ENCODE data around the gene DHX15. TPM values are rescaled to one million over a fixed set of nuclear protein-coding genes. Genes with fewer than 3 reads are reported as not detected.

DHX15 gene
- total and polyA plus RNA-seq, 2 of the 13 experiments (the other 11 are each of a cell fraction or from before 2014, with no cell fraction given), result 92.9 to 165 TPM

DNA sequence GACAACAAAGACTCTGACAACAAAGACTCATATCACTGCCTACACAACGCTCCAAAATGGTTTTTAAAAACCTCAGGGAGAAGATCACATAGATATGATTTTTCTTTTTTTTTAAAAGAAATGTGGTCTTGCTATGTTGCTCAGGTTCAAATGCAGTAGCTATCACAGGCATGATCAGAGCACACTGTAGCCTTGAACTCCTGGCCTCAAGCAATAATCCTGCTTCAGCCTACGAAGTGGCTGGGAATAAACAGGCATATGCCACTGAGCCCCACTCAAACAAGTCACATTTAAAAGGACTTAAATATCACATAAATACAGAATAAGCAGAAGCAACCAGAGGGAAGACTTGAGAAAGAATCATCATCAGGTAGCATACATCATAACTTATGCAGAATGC, 14.7 kb downstream of the DHX15 start:
- H3K9me3 ChIP-seq (ENCODE audit: low read length), result no peaks in the 10 kb centered on the region
- peaks cover 56% of the 10 kb centered on the region for H3K4me1 ChIP-seq (ENCODE audit: insufficient read depth, low read length)
- H3K27ac ChIP-seq (ENCODE audit: extremely low read length, insufficient read depth, low read length), result no peak overlapping the region
- intact Hi-C loops (cut with micrococcal nuclease; ENCODE audit: unreplicated experiment), result no loop called here
- DNase-seq (ENCODE audit: low spot score) (no peak), FAIRE-seq (no peak), ATAC-seq (peak; percentile 54)
- CTCF ChIA-PET (ENCODE audit: low intra/inter-chr PET ratio, low total read pairs), result no interaction called here
- POLR2A ChIA-PET, result no interaction called here
- peaks cover 76% of the 10 kb centered on the region for H4K20me1 ChIP-seq (ENCODE audit: insufficient read depth, low read length)
- peak; percentile 59 for TF ChIP-seq BCL6 (CRISPR knock-in tag; IDR thresholded peaks at IDR 0.05)
- TF ChIP-seq RARA (CRISPR knock-in tag; IDR thresholded peaks at IDR 0.05), result peak; percentile 44; the same call in 1 of the 2 replicates
- no peak for TF ChIP-seq ZNF292 (CRISPR knock-in tag; IDR thresholded peaks at IDR 0.05; ENCODE audit: borderline replicate concordance, low read depth)
- TF ChIP-seq KMT2B (CRISPR knock-in tag; IDR thresholded peaks at IDR 0.05), result no peak
- H3K27me3 ChIP-seq (ENCODE audit: control insufficient read depth in 1 of 2, insufficient read depth in 2 of 2, low read length in 2 of 2), result no peaks in the 10 kb centered on the region; a peak in 1 of 5 replicates
- H3K36me3 ChIP-seq (replicated peaks in 1 of 2; ENCODE audit: control insufficient read depth in 1 of 2, insufficient read depth in 2 of 2, low read length in 2 of 2), result peaks cover 11 to 45% of the 10 kb centered on the region in 2 experiments
- 66% methylated on average over 2 of the region's 2 CpGs for WGBS (ENCODE audit: low lambda C conversion rate)
- no TSS peak for BruUV-seq (replicated peaks)
- H3K4me2 ChIP-seq (ENCODE audit: low read depth, low read length), result no peak overlapping the region
- in situ Hi-C loops (cut with HindIII; ENCODE audit: extremely low pct_ligation_motif_present, low pct_unique_long_range_greater_than_20kb), result no loop called here
- no peak overlapping the region for H3K4me3 ChIP-seq (replicated peaks in 1 of 3; ENCODE audit: insufficient read depth in 1 of 3, low read depth in 2 of 3, low read length in 3 of 3)
- no peak overlapping the region for H3K9ac ChIP-seq (ENCODE audit: insufficient read depth, low read depth, low read length)
- peaks cover 95% of the 10 kb centered on the region for H3K79me2 ChIP-seq (ENCODE audit: insufficient read depth, low read length)
- no peak overlapping the region for H2AFZ ChIP-seq (ENCODE audit: low read length)

DNA sequence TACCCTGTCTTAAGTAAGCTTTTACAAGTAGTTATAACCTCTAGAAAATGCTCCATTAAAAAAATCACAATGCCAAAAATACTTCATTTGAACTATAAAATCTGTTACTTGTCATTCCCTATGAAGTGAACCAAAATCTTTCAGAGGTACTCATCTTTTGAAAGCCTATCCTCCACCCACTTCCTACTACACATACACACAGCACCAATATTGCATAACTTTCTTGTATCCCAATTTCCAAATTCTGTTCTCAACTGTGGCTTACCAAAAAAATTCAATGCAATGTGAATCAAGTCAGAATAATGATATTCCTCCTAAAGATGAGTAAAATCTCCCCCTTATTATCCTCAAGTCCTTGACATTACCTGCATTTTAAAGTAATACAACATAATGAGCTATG, 15.9 kb downstream of the DHX15 start:
- Histone ChIP-seq H4K20me1 (ENCODE audit: insufficient read depth, low read length) (peaks cover 78% of the 10 kb centered on the region), H2AFZ (ENCODE audit: low read length) (no peak overlapping the region), H3K27ac (ENCODE audit: extremely low read length, insufficient read depth, low read length) (no peak overlapping the region), H3K9me3 (ENCODE audit: low read length) (no peaks in the 10 kb centered on the region), H3K4me1 (ENCODE audit: insufficient read depth, low read length) (peaks cover 56% of the 10 kb centered on the region), H3K4me3 (replicated peaks in 1 of 3; ENCODE audit: insufficient read depth in 1 of 3, low read depth in 2 of 3, low read length in 3 of 3) (no peak overlapping the region), H3K79me2 (ENCODE audit: insufficient read depth, low read length) (peaks cover 95% of the 10 kb centered on the region), H3K27me3 (ENCODE audit: control insufficient read depth in 1 of 2, insufficient read depth in 2 of 2, low read length in 2 of 2) (no peaks in the 10 kb centered on the region; a peak in 1 of 5 replicates), H3K36me3 (replicated peaks in 1 of 2; ENCODE audit: control insufficient read depth in 1 of 2, insufficient read depth in 2 of 2, low read length in 2 of 2) (peaks cover 8 to 47% of the 10 kb centered on the region in 2 experiments), H3K9ac (ENCODE audit: insufficient read depth, low read depth, low read length) (no peak overlapping the region), H3K4me2 (ENCODE audit: low read depth, low read length) (no peak overlapping the region)
- FAIRE-seq (no peak), DNase-seq (ENCODE audit: low spot score) (no peak), ATAC-seq (no peak)
- TF ChIP-seq ZNF121 (CRISPR knock-in tag; IDR thresholded peaks at IDR 0.05), result no peak
- no peak for TF ChIP-seq ZNF557 (CRISPR knock-in tag; IDR thresholded peaks at IDR 0.05)
- no peak for TF ChIP-seq KDM2A (CRISPR knock-in tag; IDR thresholded peaks at IDR 0.05; ENCODE audit: borderline replicate concordance, low read depth)
- TF ChIP-seq, protein P1, sequence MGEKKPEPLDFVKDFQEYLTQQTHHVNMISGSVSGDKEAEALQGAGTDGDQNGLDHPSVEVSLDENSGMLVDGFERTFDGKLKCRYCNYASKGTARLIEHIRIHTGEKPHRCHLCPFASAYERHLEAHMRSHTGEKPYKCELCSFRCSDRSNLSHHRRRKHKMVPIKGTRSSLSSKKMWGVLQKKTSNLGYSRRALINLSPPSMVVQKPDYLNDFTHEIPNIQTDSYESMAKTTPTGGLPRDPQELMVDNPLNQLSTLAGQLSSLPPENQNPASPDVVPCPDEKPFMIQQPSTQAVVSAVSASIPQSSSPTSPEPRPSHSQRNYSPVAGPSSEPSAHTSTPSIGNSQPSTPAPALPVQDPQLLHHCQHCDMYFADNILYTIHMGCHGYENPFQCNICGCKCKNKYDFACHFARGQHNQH (CRISPR knock-in tag; IDR thresholded peaks at IDR 0.05), result no peak
- intact Hi-C loops (cut with micrococcal nuclease; ENCODE audit: unreplicated experiment) (no loop called here), in situ Hi-C loops (cut with HindIII; ENCODE audit: extremely low pct_ligation_motif_present, low pct_unique_long_range_greater_than_20kb) (no loop called here)
- ChIA-PET CTCF (ENCODE audit: low intra/inter-chr PET ratio, low total read pairs) (no interaction called here), POLR2A (interaction anchor here (1.2 kb wide), 1 partner anchor 16 kb away, joined by 4 read pairs; the partner anchor contains the start of gene DHX15)
- BruUV-seq (replicated peaks), result no TSS peak

All from HepG2 (cell line).